H1 (cell line): ENCODE results near the gene MINAR2. TPM values are rescaled to one million over a fixed set of nuclear protein-coding genes. Genes with fewer than 3 reads are reported as not detected.

Source experiments
- CTCF ChIA-PET: fragments of 300-600 bp; sonication (Branson Sonifier 250); formaldehyde crosslinking; loops from one replicate; lab custom pipeline; 2021; ENCODE audit not compliant: partially characterized antibody; lab: Charles Lee
- POLR2A ChIA-PET: fragments of 300-600 bp; sonication (Branson Sonifier 250); formaldehyde crosslinking; loops from one replicate; lab custom pipeline; 2021; ENCODE audit warnings: inconsistent platforms; ENCODE audit not compliant: partially characterized antibody; lab: Charles Lee
- DNase-seq, 2 experiments: peaks; one replicate each; pipeline versions ENCODE4 v3.0.0 to v3.0.0-alpha.2; 2010 to 2022; ENCODE audit warnings: low spot score in 2 of 2, low read depth in 1 of 2, mixed read lengths in 1 of 2
- FAIRE-seq: peaks from 2 replicates; lab custom pipeline; 2011; peaks lifted over from hg19 to GRCh38; lab: Jason Lieb, UNC
- H2AFZ ChIP-seq: 2 replicates; pipeline ENCODE4 v1.8.1; 2012; ENCODE audit warnings: low read length, inconsistent platforms
- H2AK5ac ChIP-seq: 2 replicates; pipeline ENCODE4 v1.6.1; 2013; ENCODE audit warnings: low read depth, low read length
- H2BK120ac ChIP-seq: replicated peaks from 2 replicates; pipeline ENCODE3; 2013; ENCODE audit warnings: low read depth, low read length, inconsistent platforms
- H2BK12ac ChIP-seq: 2 replicates; pipeline ENCODE4 v1.6.1; 2013; ENCODE audit warnings: low read depth, low read length
- H2BK15ac ChIP-seq: 2 replicates; pipeline ENCODE4 v1.6.1; 2013; ENCODE audit warnings: low read length
- H2BK20ac ChIP-seq: 2 replicates; pipeline ENCODE4 v1.6.1; 2013; ENCODE audit warnings: low read length
- H2BK5ac ChIP-seq: 2 replicates; pipeline ENCODE4 v1.6.1; 2013; ENCODE audit warnings: low read depth, low read length
- H3K14ac ChIP-seq: 2 replicates; pipeline ENCODE4 v1.6.1; 2013; ENCODE audit warnings: inconsistent platforms; ENCODE audit not compliant: insufficient read length
- H3K18ac ChIP-seq: 2 replicates; pipeline ENCODE4 v1.6.1; 2013; ENCODE audit warnings: low read length; ENCODE audit errors: extremely low read depth
- H3K23ac ChIP-seq: 2 replicates; pipeline ENCODE4 v1.6.1; 2013; ENCODE audit warnings: inconsistent platforms; ENCODE audit not compliant: insufficient read length
- H3K23me2 ChIP-seq: 2 replicates; pipeline ENCODE4 v1.6.1; 2013; ENCODE audit warnings: low read depth, low read length
- H3K27ac ChIP-seq: 2 replicates; pipeline ENCODE4 v1.6.1; 2011; ENCODE audit warnings: low read depth, low read length, inconsistent platforms
- H3K27me3 ChIP-seq, 4 experiments: replicated peaks in 1 of 4; 1 replicate in 1 of 4; 2 replicates in 3 of 4; pipeline versions ENCODE4 v1.6.1 to v1.8.1; 2011 to 2013; ENCODE audit warnings: low read length in 3 of 4, mild to moderate bottlenecking in 3 of 4, inconsistent platforms in 2 of 4, mixed read lengths in 2 of 4, moderate library complexity in 1 of 4; ENCODE audit not compliant: control insufficient read depth in 3 of 4, insufficient read depth in 3 of 4; ENCODE audit errors: extremely low read depth in 1 of 4
- H3K36me3 ChIP-seq, 4 experiments: 2 replicates each; pipeline versions ENCODE4 v1.6.1 to v1.8.1; 2011 to 2013; ENCODE audit warnings: mild to moderate bottlenecking in 4 of 4, low read length in 3 of 4, moderate library complexity in 2 of 4, control low read depth in 1 of 4, inconsistent platforms in 1 of 4; ENCODE audit not compliant: insufficient read depth in 4 of 4, control insufficient read depth in 2 of 4
- H3K4ac ChIP-seq: replicated peaks from 2 replicates; pipeline ENCODE3; 2013; ENCODE audit warnings: low read length, low read depth, mixed read lengths, inconsistent platforms; ENCODE audit not compliant: insufficient read length
- H3K4me1 ChIP-seq, 4 experiments: replicated peaks in 1 of 4; 1 replicate in 1 of 4; 2 replicates in 3 of 4; pipeline versions ENCODE4 v1.6.1 to v1.8.1; 2011 to 2013; ENCODE audit warnings: low read length in 3 of 4, inconsistent platforms in 2 of 4, mixed read lengths in 1 of 4; ENCODE audit not compliant: insufficient read depth in 4 of 4, control insufficient read depth in 3 of 4
- H3K4me2 ChIP-seq, 2 experiments: 2 replicates each; pipeline versions ENCODE4 v1.6.1 to v1.8.1; 2011 to 2013; ENCODE audit warnings: low read depth in 2 of 2, low read length in 2 of 2, control low read depth in 1 of 2, inconsistent platforms in 1 of 2, mild to moderate bottlenecking in 1 of 2; ENCODE audit not compliant: insufficient read depth in 1 of 2
- H3K4me3 ChIP-seq, 4 experiments: fragments of 200-600, 300-600 bp in 1 of 4; sonication (generic), shearing (Covaris generic), sonication (Bioruptor Twin) in 1 of 4; 2 replicates each; pipeline versions ENCODE4 v1.5.1 to v1.8.1; 2011 to 2016; ENCODE audit warnings: low read length in 4 of 4, low read depth in 3 of 4, control low read depth in 2 of 4, inconsistent platforms in 2 of 4, mild to moderate bottlenecking in 2 of 4, mixed read lengths in 1 of 4, moderate library complexity in 1 of 4; ENCODE audit not compliant: insufficient read depth in 2 of 4; ENCODE audit errors: extremely low read depth in 1 of 4
- H3K56ac ChIP-seq: replicated peaks from 2 replicates; pipeline ENCODE3; 2013; ENCODE audit warnings: low read depth, mild to moderate bottlenecking, mixed read lengths, low read length, inconsistent platforms; ENCODE audit not compliant: insufficient read length
- H3K79me1 ChIP-seq: 2 replicates; pipeline ENCODE4 v1.6.1; 2013; ENCODE audit warnings: low read depth, low read length, control low read depth
- H3K79me2 ChIP-seq, 2 experiments: 2 replicates each; pipeline versions ENCODE4 v1.6.1 to v1.8.1; 2012 to 2013; ENCODE audit warnings: low read length in 2 of 2, mild to moderate bottlenecking in 2 of 2, inconsistent platforms in 1 of 2; ENCODE audit not compliant: insufficient read depth in 2 of 2, control insufficient read depth in 1 of 2
- H3K9ac ChIP-seq, 4 experiments: replicated peaks in 1 of 4; 1 replicate in 1 of 4; 2 replicates in 3 of 4; pipeline versions ENCODE4 v1.6.1 to v1.8.1; 2011 to 2013; ENCODE audit warnings: low read depth in 3 of 4, low read length in 3 of 4, control low read depth in 2 of 4, mild to moderate bottlenecking in 2 of 4, moderate library complexity in 2 of 4, inconsistent platforms in 1 of 4; ENCODE audit errors: extremely low read depth in 1 of 4
- H3K9me3 ChIP-seq, 2 experiments: 2 replicates each; pipeline versions ENCODE4 v1.6.1 to v1.8.1; 2012 to 2013; ENCODE audit warnings: mild to moderate bottlenecking in 2 of 2, moderate library complexity in 2 of 2, control low read depth in 1 of 2, inconsistent platforms in 1 of 2, low read depth in 1 of 2, low read length in 1 of 2, mixed read lengths in 1 of 2; ENCODE audit not compliant: insufficient read depth in 2 of 2
- H4K20me1 ChIP-seq, 2 experiments: replicated peaks in 1 of 2; 2 replicates each; pipeline versions ENCODE3 to v1.8.1; 2011 to 2013; ENCODE audit warnings: inconsistent platforms in 2 of 2, low read length in 2 of 2, mild to moderate bottlenecking in 1 of 2; ENCODE audit not compliant: insufficient read depth in 2 of 2, control insufficient read depth in 1 of 2
- H4K5ac ChIP-seq: 2 replicates; pipeline ENCODE4 v1.6.1; 2013; ENCODE audit warnings: low read length, low read depth, mixed read lengths, inconsistent platforms; ENCODE audit not compliant: insufficient read length
- H4K8ac ChIP-seq: 2 replicates; pipeline ENCODE4 v1.8.0; 2013; ENCODE audit warnings: mild to moderate bottlenecking, moderate library complexity, low read length, inconsistent platforms; ENCODE audit not compliant: insufficient read depth; ENCODE audit errors: extremely low read depth
- H4K91ac ChIP-seq: replicated peaks from 2 replicates; pipeline ENCODE3; 2013; ENCODE audit warnings: low read length, mixed read lengths, inconsistent platforms; ENCODE audit not compliant: insufficient read length
- CEBPB ChIP-seq: IDR thresholded peaks from 2 replicates; pipeline ENCODE4 v1.6.1; 2012; ENCODE audit warnings: low read depth, low read length
- SRF ChIP-seq: IDR thresholded peaks from 2 replicates; pipeline ENCODE4 v1.6.1; 2011; ENCODE audit warnings: mild to moderate bottlenecking, low read depth, low read length, moderate library complexity
- WGBS, 2 experiments: shearing (Covaris generic) in 1 of 2; methylation state at CpG; one replicate each; pipeline versions ENCODE4 v1.1.6 to v1.1.7; 2013 to 2015; ENCODE audit warnings: low lambda C conversion rate in 2 of 2, mixed read lengths in 2 of 2, inconsistent platforms in 1 of 2, low coverage in 1 of 2, missing lambda C conversion rate in 1 of 2; ENCODE audit not compliant: insufficient replicate concordance in 2 of 2, insufficient coverage in 1 of 2, insufficient read length in 1 of 2; ENCODE audit errors: extremely low coverage in 1 of 2, missing lambda C conversion rate in 1 of 2; 5-methylcytosine and 5-hydroxymethylcytosine counted together
- polyA plus RNA-seq, 7 experiments: library from polyadenylated mRNA; depleted of rRNA in 3 of 7; stranded (reverse) in 5 of 7; unstranded in 2 of 7; fragments of >200 nt in 5 of 7; fragments of 200-250 nt in 2 of 7; gene quantifications; 1 replicate in 5 of 7; 2 replicates in 1 of 7; 4 replicates in 1 of 7; pipeline versions ENCODE4 v1.2.1 to v1.2.3, GENCODE V29; 2011 to 2013; ENCODE audit warnings: missing spikeins in 2 of 7, mixed read lengths in 2 of 7
- total RNA-seq: library from RNA; stranded (reverse); fragmentation: NEBNext Ultra II Directional; extraction: Animal tissue kit (Norgen Biotek cat#: 25700); gene quantifications from 2 replicates; pipeline ENCODE4 v1.2.1, GENCODE V29; 2021

The MINAR2 gene
- total and polyA plus RNA-seq, 2 of the 8 experiments (the other 6 are each of a cell fraction or from before 2014, with no cell fraction given) = 0.17 TPM; not detected in 1

DNA sequence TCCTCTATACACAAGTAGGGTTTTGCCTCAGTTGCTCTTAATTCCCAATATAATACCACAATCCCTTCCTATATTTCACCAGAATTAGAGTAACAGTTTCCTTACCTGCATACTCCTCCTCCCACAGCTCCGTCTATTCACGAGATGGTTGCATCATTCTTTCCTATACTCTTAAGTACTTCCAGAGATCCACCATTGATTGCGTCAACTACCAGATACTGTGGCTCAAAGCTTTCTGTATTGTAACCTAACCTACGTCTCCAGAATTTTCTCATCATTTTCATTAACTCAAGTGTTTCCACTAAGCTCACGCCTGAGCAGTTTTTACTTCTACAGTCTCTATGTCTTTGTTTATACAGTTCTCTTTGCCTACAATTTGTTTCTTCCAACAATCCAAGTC lies 31.2 kb upstream of the MINAR2 start:
- H3K27ac ChIP-seq = no peak overlapping the region
- H3K23ac ChIP-seq = no peak overlapping the region
- H3K4me3 ChIP-seq = no peak overlapping the region
- no peak for FAIRE-seq
- H2AK5ac ChIP-seq = no peak overlapping the region
- WGBS, 2 experiments = 93% methylated on average over 5 of the region's 5 CpGs; no CpG with 5 or more reads in 1 of the 2 experiments
- POLR2A ChIA-PET = interaction anchor here (1.5 kb wide), 1 partner anchor 10 kb away, joined by 3 read pairs; no protein-coding TSS in a partner anchor
- TF ChIP-seq SRF (no peak), CEBPB (peak; percentile 68; the same call in 1 of the 2 replicates)
- TF ChIP-seq, all 59 proteins: peak for 1
- Histone ChIP-seq H2BK15ac (no peak overlapping the region), H3K36me3 (peaks cover 0 to 5% (median 2%) of the 10 kb centered on the region in 4 experiments; a peak in 3 of 8 replicates), H3K18ac (no peak overlapping the region), H4K8ac (no peak overlapping the region), H3K79me1 (no peaks in the 10 kb centered on the region), H3K4me2 (no peak overlapping the region), H2BK20ac (no peak overlapping the region), H3K4me1 (peaks cover 0 to 2% (median under 1%) of the 10 kb centered on the region in 4 experiments; a peak in 2 of 7 replicates), H2AFZ (no peak overlapping the region), H3K9ac (no peak overlapping the region), H3K14ac (no peak overlapping the region), H3K23me2 (no peaks in the 10 kb centered on the region), H4K91ac (no peak overlapping the region), H4K5ac (no peak overlapping the region), H3K9me3 (no peaks in the 10 kb centered on the region; a peak in 1 of 4 replicates), H3K27me3 (no peaks in the 10 kb centered on the region), H2BK120ac (no peak overlapping the region), H3K4ac (no peak overlapping the region), H2BK12ac (no peak overlapping the region), H4K20me1 (no peaks in the 10 kb centered on the region), H2BK5ac (no peak overlapping the region), H3K56ac (no peak overlapping the region), H3K79me2 (no peaks in the 10 kb centered on the region)
- CTCF ChIA-PET = interaction anchor here (0.6 to 1.3 kb wide), 4 partner anchors 32 to 58 kb away, joined by 3 read pairs; partner anchors contain the start of gene MINAR2
- no peak for DNase-seq
